H1 (cell line): ENCODE measurements around the gene C17orf100. TPM values are rescaled to one million over a fixed set of nuclear protein-coding genes. Genes with fewer than 3 reads are reported as not detected.

ENCODE experiments used
- KDM4A ChIP-seq: IDR thresholded peaks from one replicate; pipeline ENCODE4 v1.7.1; 2012; ENCODE audit warnings: low read depth, mild to moderate bottlenecking, moderate library complexity, low read length, inconsistent platforms; ENCODE audit not compliant: severe bottlenecking
- NANOG ChIP-seq: IDR thresholded peaks from 2 replicates; pipeline ENCODE4 v1.6.1; 2011; ENCODE audit warnings: low read length, low read depth, mild to moderate bottlenecking, inconsistent platforms; ENCODE audit not compliant: insufficient read depth, poor library complexity, severe bottlenecking
- SUZ12 ChIP-seq: fragments of 200-600 bp; sonication (generic); IDR thresholded peaks from 2 replicates; pipeline ENCODE4 v1.6.1; 2012; ENCODE audit warnings: mild to moderate bottlenecking, inconsistent platforms, low read length, moderate library complexity, mixed read lengths
- polyA plus RNA-seq, 7 experiments: library from polyadenylated mRNA; depleted of rRNA in 3 of 7; stranded (reverse) in 5 of 7; unstranded in 2 of 7; fragments of >200 nt in 5 of 7; fragments of 200-250 nt in 2 of 7; gene quantifications; 1 replicate in 5 of 7; 2 replicates in 1 of 7; 4 replicates in 1 of 7; pipeline versions ENCODE4 v1.2.1 to v1.2.3, GENCODE V29; 2011 to 2013; ENCODE audit warnings: missing spikeins in 2 of 7, mixed read lengths in 2 of 7
- total RNA-seq: library from RNA; stranded (reverse); fragmentation: NEBNext Ultra II Directional; extraction: Animal tissue kit (Norgen Biotek cat#: 25700); gene quantifications from 2 replicates; pipeline ENCODE4 v1.2.1, GENCODE V29; 2021
- TF ChIP-seq, protein P1 (sequence below): IDR thresholded peaks from 2 replicates; pipeline ENCODE4 v1.6.1; 2011; ENCODE audit warnings: low read length, improper control_type of control experiment

C17orf100 gene
- total and polyA plus RNA-seq, 2 of the 8 experiments (the other 6 are each of a cell fraction or from before 2014, with no cell fraction given), result 2.1 to 2.8 TPM

DNA sequence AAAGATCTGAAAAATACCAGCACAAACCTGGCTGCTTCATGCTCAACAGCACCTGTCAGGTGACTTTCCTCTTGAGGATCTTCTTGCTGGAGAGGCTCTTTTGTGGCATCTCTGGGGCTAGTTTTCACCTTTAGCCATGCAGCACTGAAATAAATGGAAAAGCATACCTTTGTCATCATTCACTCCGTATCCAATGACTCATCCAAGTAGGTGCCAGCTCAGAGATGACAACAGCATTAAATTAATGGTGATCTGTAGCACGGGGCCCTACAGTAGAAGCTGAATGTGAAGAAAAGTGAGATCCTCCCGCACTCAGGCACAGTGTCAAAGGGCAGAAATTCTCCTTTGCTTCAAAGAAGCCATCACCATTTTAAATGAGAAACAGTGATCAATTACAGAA is 43.2 kb upstream of the C17orf100 start (continued):
- no peak for TF ChIP-seq NANOG
- no peak for TF ChIP-seq KDM4A
- TF ChIP-seq SUZ12, result no peak
- TF ChIP-seq, protein P1, sequence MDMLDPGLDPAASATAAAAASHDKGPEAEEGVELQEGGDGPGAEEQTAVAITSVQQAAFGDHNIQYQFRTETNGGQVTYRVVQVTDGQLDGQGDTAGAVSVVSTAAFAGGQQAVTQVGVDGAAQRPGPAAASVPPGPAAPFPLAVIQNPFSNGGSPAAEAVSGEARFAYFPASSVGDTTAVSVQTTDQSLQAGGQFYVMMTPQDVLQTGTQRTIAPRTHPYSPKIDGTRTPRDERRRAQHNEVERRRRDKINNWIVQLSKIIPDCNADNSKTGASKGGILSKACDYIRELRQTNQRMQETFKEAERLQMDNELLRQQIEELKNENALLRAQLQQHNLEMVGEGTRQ, result no peak
